Testis (tissue), 2 donors: Measurements from ENCODE around the gene NEK5.

Experiments
- POLR2A ChIP-seq: fragments of 450-650 bp; IDR thresholded peaks from one replicate; pipeline ENCODE4 v1.6.1; 2017; ENCODE audit warnings: antibody characterized with exemption, mild to moderate bottlenecking, moderate library complexity
- TF ChIP-seq, protein P1 (sequence below), 3 experiments: fragments of 450-650 bp in 2 of 3; fragments of 200-600 bp in 1 of 3; sonication (generic) in 1 of 3; IDR thresholded peaks; one replicate each; pipeline ENCODE4 v1.5.1; 2016 to 2019; ENCODE audit warnings: antibody characterized with exemption in 3 of 3, mild to moderate bottlenecking in 2 of 3, moderate library complexity in 1 of 3

DNA sequence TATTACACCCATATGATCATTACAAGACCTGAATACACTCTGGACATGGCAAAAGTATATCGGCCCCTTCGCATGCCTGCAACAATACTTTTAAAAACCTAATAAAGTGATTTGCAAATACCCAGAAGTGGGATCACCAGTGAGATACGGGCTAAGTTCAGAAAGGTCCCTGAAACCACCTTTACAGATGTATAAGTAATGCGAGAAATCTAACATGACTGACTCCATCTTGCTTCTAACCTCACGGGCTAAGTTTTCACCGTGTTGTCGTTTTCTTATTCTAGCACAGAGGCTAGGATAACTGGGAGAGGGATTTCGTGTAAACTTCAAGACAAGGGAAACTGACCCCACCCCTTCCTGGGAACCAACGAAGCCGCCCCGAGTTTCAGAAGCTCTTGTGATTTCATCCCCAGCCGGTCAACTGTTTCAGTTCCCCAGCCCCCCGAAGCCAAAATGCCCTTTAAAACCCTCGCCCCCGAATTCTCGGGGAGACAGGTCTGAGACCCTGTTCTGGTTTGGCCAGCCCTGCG is 29.8 kb upstream of the NEK5 start:
- TF ChIP-seq, protein P1, sequence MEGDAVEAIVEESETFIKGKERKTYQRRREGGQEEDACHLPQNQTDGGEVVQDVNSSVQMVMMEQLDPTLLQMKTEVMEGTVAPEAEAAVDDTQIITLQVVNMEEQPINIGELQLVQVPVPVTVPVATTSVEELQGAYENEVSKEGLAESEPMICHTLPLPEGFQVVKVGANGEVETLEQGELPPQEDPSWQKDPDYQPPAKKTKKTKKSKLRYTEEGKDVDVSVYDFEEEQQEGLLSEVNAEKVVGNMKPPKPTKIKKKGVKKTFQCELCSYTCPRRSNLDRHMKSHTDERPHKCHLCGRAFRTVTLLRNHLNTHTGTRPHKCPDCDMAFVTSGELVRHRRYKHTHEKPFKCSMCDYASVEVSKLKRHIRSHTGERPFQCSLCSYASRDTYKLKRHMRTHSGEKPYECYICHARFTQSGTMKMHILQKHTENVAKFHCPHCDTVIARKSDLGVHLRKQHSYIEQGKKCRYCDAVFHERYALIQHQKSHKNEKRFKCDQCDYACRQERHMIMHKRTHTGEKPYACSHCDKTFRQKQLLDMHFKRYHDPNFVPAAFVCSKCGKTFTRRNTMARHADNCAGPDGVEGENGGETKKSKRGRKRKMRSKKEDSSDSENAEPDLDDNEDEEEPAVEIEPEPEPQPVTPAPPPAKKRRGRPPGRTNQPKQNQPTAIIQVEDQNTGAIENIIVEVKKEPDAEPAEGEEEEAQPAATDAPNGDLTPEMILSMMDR (IDR thresholded peaks at IDR 0.05): no peak
- TF ChIP-seq POLR2A: no peak
